LNCAP (cell line): ENCODE measurements around the gene ELAVL2.

Experiments
- CTCF ChIP-seq: fragments of 450-650 bp; IDR thresholded peaks from 2 replicates; pipeline ENCODE4 v1.5.1; 2017; ENCODE audit warnings: mild to moderate bottlenecking

The ELAVL2 gene

GRCh38 chr9:23644896-23645295, 181.1 kb downstream of the ELAVL2 start:
- no peak for TF ChIP-seq CTCF

- TF ChIP-seq CTCF, result no peak
Measured at GRCh38 chr9:23644326-23644725, 181.7 kb downstream of the ELAVL2 start.

- no peak for TF ChIP-seq CTCF
Measured at GRCh38 chr9:23643656-23644258, 182.3 kb downstream of the ELAVL2 start.
